HUES48 (cell line): ENCODE results near the gene SLC28A3.
"Not testable (repeated sequence)": the region's sequence is repeated elsewhere in the genome, so short reads cannot be mapped to it uniquely, and the experiment has no call there.

Source experiments
- H3K27ac ChIP-seq: one replicate; pipeline ENCODE4 v1.7.0; 2013; ENCODE audit warnings: low read depth, low read length, inconsistent platforms
- H3K27me3 ChIP-seq: 2 replicates; pipeline ENCODE4 v1.6.1; 2013; ENCODE audit warnings: mild to moderate bottlenecking, low read length; ENCODE audit not compliant: control insufficient read depth, insufficient read depth
- H3K36me3 ChIP-seq: 2 replicates; pipeline ENCODE4 v1.6.1; 2013; ENCODE audit warnings: low read length; ENCODE audit not compliant: control insufficient read depth, insufficient read depth
- H3K4me1 ChIP-seq: 2 replicates; pipeline ENCODE4 v1.6.1; 2013; ENCODE audit warnings: mild to moderate bottlenecking, low read length; ENCODE audit not compliant: control insufficient read depth, insufficient read depth
- H3K4me3 ChIP-seq: 2 replicates; pipeline ENCODE4 v1.5.1; 2013; ENCODE audit warnings: mild to moderate bottlenecking, low read depth, low read length
- H3K9ac ChIP-seq: 2 replicates; pipeline ENCODE4 v1.6.1; 2013; ENCODE audit warnings: mild to moderate bottlenecking, low read depth, low read length, moderate library complexity
- H3K9me3 ChIP-seq: 2 replicates; pipeline ENCODE4 v1.6.1; 2013; ENCODE audit warnings: low read length; ENCODE audit not compliant: control insufficient read depth, insufficient read depth

The SLC28A3 gene, protein sequence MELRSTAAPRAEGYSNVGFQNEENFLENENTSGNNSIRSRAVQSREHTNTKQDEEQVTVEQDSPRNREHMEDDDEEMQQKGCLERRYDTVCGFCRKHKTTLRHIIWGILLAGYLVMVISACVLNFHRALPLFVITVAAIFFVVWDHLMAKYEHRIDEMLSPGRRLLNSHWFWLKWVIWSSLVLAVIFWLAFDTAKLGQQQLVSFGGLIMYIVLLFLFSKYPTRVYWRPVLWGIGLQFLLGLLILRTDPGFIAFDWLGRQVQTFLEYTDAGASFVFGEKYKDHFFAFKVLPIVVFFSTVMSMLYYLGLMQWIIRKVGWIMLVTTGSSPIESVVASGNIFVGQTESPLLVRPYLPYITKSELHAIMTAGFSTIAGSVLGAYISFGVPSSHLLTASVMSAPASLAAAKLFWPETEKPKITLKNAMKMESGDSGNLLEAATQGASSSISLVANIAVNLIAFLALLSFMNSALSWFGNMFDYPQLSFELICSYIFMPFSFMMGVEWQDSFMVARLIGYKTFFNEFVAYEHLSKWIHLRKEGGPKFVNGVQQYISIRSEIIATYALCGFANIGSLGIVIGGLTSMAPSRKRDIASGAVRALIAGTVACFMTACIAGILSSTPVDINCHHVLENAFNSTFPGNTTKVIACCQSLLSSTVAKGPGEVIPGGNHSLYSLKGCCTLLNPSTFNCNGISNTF

DNA sequence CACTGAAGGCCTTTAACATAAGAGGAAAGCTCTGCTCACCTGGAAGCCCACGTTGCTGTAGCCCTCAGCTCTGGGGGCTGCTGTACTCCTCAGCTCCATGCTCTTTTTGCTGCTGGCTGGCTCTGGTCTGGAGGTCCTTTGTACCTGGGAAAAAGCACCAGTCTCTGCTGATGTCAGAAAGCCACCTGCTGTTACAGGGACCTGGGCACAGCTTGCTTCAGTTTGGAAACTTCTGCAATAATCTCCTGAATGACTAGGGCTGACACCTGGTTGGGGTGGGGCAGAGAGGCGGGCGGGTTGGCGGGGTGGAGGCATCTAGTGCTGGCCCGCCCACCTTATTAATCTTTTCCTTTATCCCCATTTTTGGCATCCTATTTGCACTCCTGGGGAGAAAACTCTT lies at the start of gene SLC28A3:
Gene SLC28A3, minus strand, starts transcription at position 224 of the 400 bp plus-strand sequence. Its CDS starts 125 bp downstream, at position 99.
- peak within 1 kb of the TSS; percentile 53 for H3K27ac ChIP-seq
- H3K9ac ChIP-seq, result no peak within 1 kb of the TSS

GRCh38 chr9:84390254-84390653 lies 49.7 kb upstream of the SLC28A3 start:
- not testable (repeated sequence) for H3K9me3 ChIP-seq, H3K4me3 ChIP-seq, H3K4me1 ChIP-seq, H3K9ac ChIP-seq, H3K27me3 ChIP-seq, H3K36me3 ChIP-seq, H3K27ac ChIP-seq

More for the DNA sequence above, at the start of gene SLC28A3:
- Histone ChIP-seq H3K4me1 (peaks cover 11% of the 10 kb centered on the region), H3K4me3 (no peak within 1 kb of the TSS), H3K36me3 (no peaks in the 10 kb centered on the region), H3K9me3 (no peaks in the 10 kb centered on the region), H3K27me3 (no peaks in the 10 kb centered on the region)

DNA sequence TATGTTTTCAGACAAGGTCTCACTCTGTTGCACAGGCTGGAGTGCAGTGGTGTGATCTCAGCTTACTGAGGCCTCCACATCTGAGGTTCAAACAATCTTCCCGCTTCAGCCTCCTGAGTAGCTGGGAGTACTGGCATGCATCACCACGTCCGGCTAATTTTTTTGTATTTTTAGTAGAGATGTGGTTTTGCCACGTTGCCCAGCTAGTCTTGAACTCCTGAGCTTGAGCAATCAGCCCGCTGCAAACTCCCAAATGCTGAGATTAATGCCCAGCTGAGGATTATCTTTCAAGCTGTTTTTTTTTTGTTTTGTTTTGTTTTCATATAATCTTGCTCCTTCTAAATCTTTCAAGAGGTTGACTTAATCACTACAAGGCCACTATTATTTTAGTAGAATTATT lies 47.3 kb upstream of the SLC28A3 start:
- Histone ChIP-seq H3K4me1 (no peaks in the 10 kb centered on the region; the same call in 1 of the 2 replicates), H3K9me3 (no peaks in the 10 kb centered on the region), H3K36me3 (no peaks in the 10 kb centered on the region), H3K27ac (no peak overlapping the region), H3K9ac (no peak overlapping the region), H3K27me3 (no peaks in the 10 kb centered on the region), H3K4me3 (no peak overlapping the region)

GRCh38 chr9:84386753-84387152 lies 46.2 kb upstream of the SLC28A3 start:
- Histone ChIP-seq H3K27ac (no peak overlapping the region), H3K36me3 (no peaks in the 10 kb centered on the region), H3K27me3 (no peaks in the 10 kb centered on the region), H3K9me3 (no peaks in the 10 kb centered on the region), H3K9ac (no peak overlapping the region), H3K4me3 (no peak overlapping the region), H3K4me1 (no peaks in the 10 kb centered on the region; the same call in 1 of the 2 replicates)

DNA sequence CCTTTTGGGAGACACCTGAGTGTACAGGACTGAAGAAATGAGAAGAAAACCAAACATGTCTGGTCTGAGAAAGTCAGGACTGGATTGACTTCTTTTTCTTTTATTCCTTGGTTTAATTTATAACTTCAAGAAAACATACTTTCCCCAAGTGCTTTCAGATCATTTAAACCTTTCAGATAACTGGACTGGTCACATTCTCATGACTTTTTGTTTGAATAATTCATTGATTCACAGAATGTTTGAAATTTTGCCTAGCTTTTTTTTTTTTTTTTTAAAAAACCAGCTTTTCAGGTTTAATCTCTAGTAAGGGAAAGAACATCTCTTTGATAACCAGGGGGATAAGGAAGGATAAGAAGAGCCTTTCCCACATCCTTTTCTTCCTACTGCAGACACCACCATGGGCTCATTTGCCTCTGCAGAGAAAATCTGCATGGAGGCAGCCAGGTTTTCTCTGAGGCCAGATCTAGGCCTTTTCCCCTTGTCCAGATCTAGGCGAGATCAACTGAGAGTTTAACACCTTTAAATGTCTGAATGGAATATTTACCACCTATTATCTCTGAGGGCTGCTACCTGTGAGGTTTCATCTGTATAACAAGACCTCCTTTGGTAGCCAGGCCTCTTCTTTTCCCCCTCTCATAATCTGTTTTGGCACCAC lies 45.0 kb upstream of the SLC28A3 start:
- H3K27ac ChIP-seq, result no peak overlapping the region
- H3K9ac ChIP-seq, result no peak overlapping the region
- H3K4me1 ChIP-seq, result no peaks in the 10 kb centered on the region; the same call in 1 of the 2 replicates
- no peak overlapping the region for H3K4me3 ChIP-seq
- H3K36me3 ChIP-seq, result no peaks in the 10 kb centered on the region
- no peaks in the 10 kb centered on the region for H3K9me3 ChIP-seq
- H3K27me3 ChIP-seq, result no peaks in the 10 kb centered on the region

DNA sequence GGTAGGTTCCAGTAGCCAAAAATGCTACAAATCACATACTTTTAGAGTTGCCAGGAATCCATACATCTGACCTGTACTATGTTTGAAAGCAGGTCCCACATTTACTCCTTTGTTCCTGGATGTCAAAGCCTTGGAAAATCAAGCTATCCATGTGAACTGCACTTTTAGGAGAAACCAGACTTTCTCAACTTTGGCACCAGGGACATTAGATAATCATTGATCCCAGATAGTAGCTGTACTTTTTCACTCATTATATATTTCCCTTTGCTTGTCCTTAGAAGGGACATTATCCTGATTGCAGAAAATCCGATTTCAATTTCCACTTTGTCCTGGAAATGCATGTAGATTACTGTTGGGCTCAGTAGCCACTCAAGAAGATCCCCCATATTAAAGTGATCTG lies 44.1 kb upstream of the SLC28A3 start:
- Histone ChIP-seq H3K27ac (no peak overlapping the region), H3K9ac (no peak overlapping the region), H3K36me3 (no peaks in the 10 kb centered on the region), H3K4me3 (no peak overlapping the region), H3K27me3 (no peaks in the 10 kb centered on the region), H3K4me1 (no peaks in the 10 kb centered on the region), H3K9me3 (no peaks in the 10 kb centered on the region)

DNA sequence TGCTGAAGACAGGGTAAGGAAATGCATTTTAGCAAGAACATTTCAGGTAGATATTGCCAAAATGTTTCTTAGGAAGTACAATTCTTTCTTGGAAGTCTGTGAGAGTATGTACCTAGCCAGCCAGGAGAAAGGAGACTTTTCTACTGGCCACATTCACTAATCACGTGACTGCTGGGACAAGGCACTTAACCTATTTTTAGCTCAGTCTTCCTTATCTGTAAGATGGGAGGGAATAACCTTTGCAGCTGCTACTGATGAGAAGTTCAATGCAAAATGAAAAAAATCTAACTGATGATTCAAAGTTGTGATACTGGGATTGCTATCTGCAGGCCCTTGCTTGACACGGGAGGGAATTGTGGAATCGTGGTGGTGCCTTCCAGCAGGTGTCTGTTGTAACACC lies 42.6 kb upstream of the SLC28A3 start:
- H3K36me3 ChIP-seq, result no peaks in the 10 kb centered on the region
- no peaks in the 10 kb centered on the region for H3K9me3 ChIP-seq
- H3K9ac ChIP-seq, result no peak overlapping the region
- no peaks in the 10 kb centered on the region for H3K4me1 ChIP-seq
- no peaks in the 10 kb centered on the region for H3K27me3 ChIP-seq
- no peak overlapping the region for H3K27ac ChIP-seq
- H3K4me3 ChIP-seq, result no peak overlapping the region

- no peak overlapping the region for H3K4me3 ChIP-seq
- H3K9ac ChIP-seq, result no peak overlapping the region
- H3K4me1 ChIP-seq, result no peaks in the 10 kb centered on the region
- H3K9me3 ChIP-seq, result no peaks in the 10 kb centered on the region
- no peak overlapping the region for H3K27ac ChIP-seq
- no peaks in the 10 kb centered on the region for H3K36me3 ChIP-seq
- H3K27me3 ChIP-seq, result no peaks in the 10 kb centered on the region
Measured at GRCh38 chr9:84382720-84383119, 42.2 kb upstream of the SLC28A3 start.

DNA sequence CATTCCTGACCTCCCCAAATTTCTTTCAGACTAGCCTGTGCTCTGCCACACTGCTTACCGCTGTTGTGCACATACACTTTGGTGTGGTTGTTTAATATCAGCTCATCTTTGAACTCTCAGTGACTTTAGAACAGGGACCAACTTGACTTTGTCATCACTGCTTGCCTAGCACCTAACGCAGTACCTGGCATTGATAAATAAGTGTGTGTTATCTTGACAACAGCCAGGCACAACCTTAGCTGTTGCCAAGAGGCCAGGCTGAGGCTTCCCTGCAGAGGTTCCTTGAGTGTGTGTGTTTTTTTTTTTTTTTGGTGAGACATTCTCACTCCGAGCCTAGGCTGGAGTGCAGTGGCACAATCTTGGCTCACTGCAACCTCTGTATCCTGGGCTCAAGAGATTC lies 41.0 kb upstream of the SLC28A3 start:
- Histone ChIP-seq H3K27me3 (no peaks in the 10 kb centered on the region), H3K9me3 (no peaks in the 10 kb centered on the region), H3K9ac (no peak overlapping the region), H3K36me3 (no peaks in the 10 kb centered on the region), H3K4me3 (no peak overlapping the region), H3K27ac (no peak overlapping the region), H3K4me1 (no peaks in the 10 kb centered on the region)

GRCh38 chr9:84379740-84380139 lies 39.2 kb upstream of the SLC28A3 start:
- H3K9ac ChIP-seq, result no peak overlapping the region
- H3K27ac ChIP-seq, result no peak overlapping the region
- no peaks in the 10 kb centered on the region for H3K27me3 ChIP-seq
- no peaks in the 10 kb centered on the region for H3K4me1 ChIP-seq
- no peaks in the 10 kb centered on the region for H3K36me3 ChIP-seq
- no peaks in the 10 kb centered on the region for H3K9me3 ChIP-seq
- H3K4me3 ChIP-seq, result no peak overlapping the region

GRCh38 chr9:84375954-84376353 lies 35.4 kb upstream of the SLC28A3 start:
- Histone ChIP-seq H3K27me3 (no peaks in the 10 kb centered on the region), H3K9me3 (no peaks in the 10 kb centered on the region), H3K27ac (no peak overlapping the region), H3K4me1 (no peaks in the 10 kb centered on the region), H3K9ac (no peak overlapping the region), H3K36me3 (no peaks in the 10 kb centered on the region), H3K4me3 (no peak overlapping the region)
